Smooth muscle cell (in vitro differentiated cells): Measurements from ENCODE around the gene CAV3. TPM values are rescaled to one million over a fixed set of nuclear protein-coding genes. Genes with fewer than 3 reads are reported as not detected.

Source experiments
- DNase-seq: peaks from one replicate; lab custom pipeline; 2025; ENCODE audit not compliant: unreplicated experiment; lab: John Stamatoyannopoulos, UW
- H2AFZ ChIP-seq: fragments of 200-600 bp; sonication (generic); 2 replicates; pipeline ENCODE4 v1.6.0; 2016; ENCODE audit warnings: antibody characterized with exemption, low read depth, mild to moderate bottlenecking
- H3F3A ChIP-seq: fragments of 200-600 bp; sonication (generic); 2 replicates; pipeline ENCODE4 v1.6.0; 2017; ENCODE audit warnings: antibody characterized with exemption, low read depth
- H3K27ac ChIP-seq: fragments of 200-600 bp; sonication (generic); 2 replicates; pipeline ENCODE4 v1.5.1; 2016; ENCODE audit warnings: low read depth, mild to moderate bottlenecking
- H3K27me3 ChIP-seq: fragments of 200-600 bp; sonication (generic); 2 replicates; pipeline ENCODE4 v1.6.1; 2016; ENCODE audit warnings: low read depth, mild to moderate bottlenecking
- H3K36me3 ChIP-seq: fragments of 200-600 bp; sonication (generic); 2 replicates; pipeline ENCODE4 v1.5.1; 2016; ENCODE audit warnings: low read depth
- H3K4me1 ChIP-seq: fragments of 200-600 bp; sonication (generic); 2 replicates; pipeline ENCODE4 v1.5.1; 2016; ENCODE audit warnings: low read depth
- H3K4me2 ChIP-seq: fragments of 200-600 bp; sonication (generic); 2 replicates; pipeline ENCODE4 v1.6.0; 2016; ENCODE audit warnings: mild to moderate bottlenecking
- H3K4me3 ChIP-seq: fragments of 200-600 bp; sonication (generic); 2 replicates; pipeline ENCODE4 v1.5.1; 2016; ENCODE audit warnings: mild to moderate bottlenecking
- H3K79me2 ChIP-seq: fragments of 200-600 bp; sonication (generic); 2 replicates; pipeline ENCODE4 v1.6.0; 2016; ENCODE audit warnings: low read depth, mild to moderate bottlenecking
- H3K9ac ChIP-seq: fragments of 200-600 bp; sonication (generic); 2 replicates; pipeline ENCODE4 v1.6.0; 2016; ENCODE audit warnings: low read depth
- H3K9me3 ChIP-seq: fragments of 200-600 bp; sonication (generic); replicated peaks from 2 replicates; pipeline ENCODE4 v1.5.1; 2016; ENCODE audit warnings: low read depth
- H4K20me1 ChIP-seq: fragments of 200-600 bp; sonication (generic); 2 replicates; pipeline ENCODE4 v1.6.0; 2016; ENCODE audit warnings: low read depth
- WGBS: methylation state at CpG from one replicate; pipeline ENCODE4 v1.1.7; 2016; ENCODE audit warnings: low lambda C conversion rate; 5-methylcytosine and 5-hydroxymethylcytosine counted together
- polyA plus RNA-seq: library from polyadenylated mRNA; unstranded; fragments of >200 nt; fragmentation: Nextera tagmentation; extraction: Ambion mirVana; gene quantifications from 2 replicates; pipeline ENCODE4 v1.2.1, GENCODE V29; 2016
- total RNA-seq: library from RNA; depleted of rRNA; stranded (reverse); fragments of >200 nt; gene quantifications from 2 replicates; pipeline ENCODE4 v1.2.3, GENCODE V29; 2014
- TF ChIP-seq, protein P1 (sequence below): fragments of 200-600 bp; sonication (generic); IDR thresholded peaks from 2 replicates; pipeline ENCODE4 v1.5.1; 2017; ENCODE audit warnings: borderline replicate concordance, mild to moderate bottlenecking, antibody characterized with exemption; ENCODE audit not compliant: insufficient read depth, poor library complexity, severe bottlenecking

The CAV3 gene
- total and polyA plus RNA-seq, 2 experiments from 2014 or later, result not detected

DNA sequence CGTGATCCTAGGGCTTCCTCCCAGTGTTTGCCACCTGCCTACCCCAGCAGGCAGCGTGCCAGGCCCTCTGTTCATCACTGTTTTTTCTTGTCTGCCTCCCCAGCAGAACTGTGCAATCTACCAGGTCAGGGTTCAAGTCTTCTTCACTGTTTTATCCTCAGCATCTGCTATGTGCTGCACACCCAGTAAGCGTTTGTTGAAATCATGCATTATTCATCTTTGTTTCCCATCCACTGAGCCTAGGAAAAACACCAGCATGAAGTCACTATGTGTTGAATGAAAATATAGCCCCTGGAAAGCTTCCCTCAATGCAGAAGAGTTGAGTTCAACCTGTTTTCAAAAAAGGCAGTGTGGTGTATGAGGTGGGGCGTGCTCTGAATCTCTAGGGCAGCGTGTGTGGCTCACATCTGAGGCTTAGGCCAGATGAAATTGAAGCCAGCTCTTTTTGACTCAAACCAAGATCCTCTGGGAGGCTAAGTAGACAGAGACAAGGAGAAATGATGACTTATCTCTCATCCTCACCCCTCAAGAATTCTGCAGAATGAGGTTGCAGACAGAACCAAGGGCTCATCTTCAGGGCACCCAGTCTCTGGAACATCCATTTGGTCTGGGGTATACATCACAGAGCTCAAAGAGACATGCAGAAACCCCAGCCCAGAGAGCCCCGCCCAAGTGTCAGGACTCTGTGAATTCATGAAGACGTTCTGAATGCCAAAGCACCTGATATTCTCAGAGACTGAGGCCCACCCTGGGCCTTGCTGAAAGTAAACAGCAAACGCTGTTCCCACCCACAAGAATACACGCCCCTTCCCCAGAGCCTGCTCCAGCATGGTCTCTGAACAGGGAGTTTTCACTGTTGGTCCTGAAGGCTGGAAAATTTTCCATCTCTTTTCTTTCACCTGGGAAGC lies 5.7 kb upstream of the CAV3 start:
- TF ChIP-seq, protein P1, sequence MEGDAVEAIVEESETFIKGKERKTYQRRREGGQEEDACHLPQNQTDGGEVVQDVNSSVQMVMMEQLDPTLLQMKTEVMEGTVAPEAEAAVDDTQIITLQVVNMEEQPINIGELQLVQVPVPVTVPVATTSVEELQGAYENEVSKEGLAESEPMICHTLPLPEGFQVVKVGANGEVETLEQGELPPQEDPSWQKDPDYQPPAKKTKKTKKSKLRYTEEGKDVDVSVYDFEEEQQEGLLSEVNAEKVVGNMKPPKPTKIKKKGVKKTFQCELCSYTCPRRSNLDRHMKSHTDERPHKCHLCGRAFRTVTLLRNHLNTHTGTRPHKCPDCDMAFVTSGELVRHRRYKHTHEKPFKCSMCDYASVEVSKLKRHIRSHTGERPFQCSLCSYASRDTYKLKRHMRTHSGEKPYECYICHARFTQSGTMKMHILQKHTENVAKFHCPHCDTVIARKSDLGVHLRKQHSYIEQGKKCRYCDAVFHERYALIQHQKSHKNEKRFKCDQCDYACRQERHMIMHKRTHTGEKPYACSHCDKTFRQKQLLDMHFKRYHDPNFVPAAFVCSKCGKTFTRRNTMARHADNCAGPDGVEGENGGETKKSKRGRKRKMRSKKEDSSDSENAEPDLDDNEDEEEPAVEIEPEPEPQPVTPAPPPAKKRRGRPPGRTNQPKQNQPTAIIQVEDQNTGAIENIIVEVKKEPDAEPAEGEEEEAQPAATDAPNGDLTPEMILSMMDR, result no peak
- Histone ChIP-seq H3F3A (no peaks in the 10 kb centered on the region), H2AFZ (no peak overlapping the region), H3K79me2 (no peaks in the 10 kb centered on the region), H3K9me3 (no peaks in the 10 kb centered on the region), H3K4me2 (no peak overlapping the region), H3K27me3 (no peaks in the 10 kb centered on the region), H3K4me3 (no peak overlapping the region), H3K4me1 (no peaks in the 10 kb centered on the region), H3K9ac (no peak overlapping the region), H3K27ac (no peak overlapping the region), H4K20me1 (no peaks in the 10 kb centered on the region), H3K36me3 (no peaks in the 10 kb centered on the region)
- 91% methylated on average over 9 of the region's 9 CpGs for whole genome bisulfite sequencing
- no peak for DNase-seq

DNA sequence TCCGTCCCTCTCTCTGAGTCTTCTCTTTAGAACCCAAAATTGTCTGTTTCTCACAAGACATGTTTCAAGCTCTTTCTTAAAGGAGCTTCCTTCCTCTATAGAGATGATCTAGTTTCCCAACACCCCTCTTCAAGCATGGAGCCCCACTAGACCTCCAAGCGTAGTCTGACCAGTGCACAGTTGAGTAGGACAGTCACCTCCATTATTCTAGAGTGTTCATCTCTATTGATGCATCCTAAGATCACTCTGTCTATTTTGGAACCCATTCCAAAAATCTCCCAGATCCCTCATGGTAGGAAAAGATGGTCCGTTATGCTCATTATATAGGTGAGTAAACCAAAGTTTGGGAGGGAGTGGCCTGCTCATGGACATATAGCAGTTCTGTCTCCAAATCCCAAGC lies 4.1 kb upstream of the CAV3 start:
- H3K9me3 ChIP-seq, result no peaks in the 10 kb centered on the region
- H2AFZ ChIP-seq, result no peak overlapping the region
- TF ChIP-seq, protein P1, result no peak
- WGBS, result 93% methylated on average over 3 of the region's 3 CpGs
- no peak for DNase-seq
- H3K4me1 ChIP-seq, result no peaks in the 10 kb centered on the region
- no peak overlapping the region for H3K4me2 ChIP-seq
- no peak overlapping the region for H3K4me3 ChIP-seq
- no peaks in the 10 kb centered on the region for H3K79me2 ChIP-seq
- no peaks in the 10 kb centered on the region for H3K27me3 ChIP-seq
- no peaks in the 10 kb centered on the region for H4K20me1 ChIP-seq
- H3F3A ChIP-seq, result no peaks in the 10 kb centered on the region
- H3K36me3 ChIP-seq, result no peaks in the 10 kb centered on the region
- no peak overlapping the region for H3K9ac ChIP-seq
- H3K27ac ChIP-seq, result no peak overlapping the region

- Histone ChIP-seq H3K9me3 (no peaks in the 10 kb centered on the region), H3K9ac (no peak overlapping the region), H4K20me1 (no peaks in the 10 kb centered on the region), H3K4me2 (no peak overlapping the region), H3F3A (no peaks in the 10 kb centered on the region), H3K27ac (no peak overlapping the region), H3K27me3 (no peaks in the 10 kb centered on the region), H3K79me2 (no peaks in the 10 kb centered on the region), H2AFZ (no peak overlapping the region), H3K4me3 (no peak overlapping the region), H3K4me1 (no peaks in the 10 kb centered on the region), H3K36me3 (no peaks in the 10 kb centered on the region)
- 87% methylated on average over 3 of the region's 3 CpGs for WGBS
- no peak for DNase-seq
- TF ChIP-seq, protein P1, result no peak
Measured at GRCh38 chr3:8730656-8731055, 2.9 kb upstream of the CAV3 start.

- 75% methylated on average over 4 of the region's 4 CpGs for WGBS
- DNase-seq, result no peak
- TF ChIP-seq, protein P1, result no peak
Measured at GRCh38 chr3:8732413-8732812, 1.2 kb upstream of the CAV3 start.

More at GRCh38 chr3:8732413-8732812, 1.2 kb upstream of the CAV3 start:
- Histone ChIP-seq H3K27me3 (no peaks in the 10 kb centered on the region), H3K4me2 (no peak overlapping the region), H3K27ac (no peak overlapping the region), H3F3A (no peaks in the 10 kb centered on the region), H3K9ac (no peak overlapping the region), H3K4me1 (no peaks in the 10 kb centered on the region), H4K20me1 (no peaks in the 10 kb centered on the region), H3K9me3 (no peaks in the 10 kb centered on the region), H2AFZ (no peak overlapping the region), H3K4me3 (no peak overlapping the region), H3K36me3 (no peaks in the 10 kb centered on the region), H3K79me2 (no peaks in the 10 kb centered on the region)
